ENCODE results near the gene ZC3H10.

- TF ChIP-seq POLR2A (IDR thresholded peaks at IDR 0.05): peak; percentile 85
- TF ChIP-seq, protein P1, sequence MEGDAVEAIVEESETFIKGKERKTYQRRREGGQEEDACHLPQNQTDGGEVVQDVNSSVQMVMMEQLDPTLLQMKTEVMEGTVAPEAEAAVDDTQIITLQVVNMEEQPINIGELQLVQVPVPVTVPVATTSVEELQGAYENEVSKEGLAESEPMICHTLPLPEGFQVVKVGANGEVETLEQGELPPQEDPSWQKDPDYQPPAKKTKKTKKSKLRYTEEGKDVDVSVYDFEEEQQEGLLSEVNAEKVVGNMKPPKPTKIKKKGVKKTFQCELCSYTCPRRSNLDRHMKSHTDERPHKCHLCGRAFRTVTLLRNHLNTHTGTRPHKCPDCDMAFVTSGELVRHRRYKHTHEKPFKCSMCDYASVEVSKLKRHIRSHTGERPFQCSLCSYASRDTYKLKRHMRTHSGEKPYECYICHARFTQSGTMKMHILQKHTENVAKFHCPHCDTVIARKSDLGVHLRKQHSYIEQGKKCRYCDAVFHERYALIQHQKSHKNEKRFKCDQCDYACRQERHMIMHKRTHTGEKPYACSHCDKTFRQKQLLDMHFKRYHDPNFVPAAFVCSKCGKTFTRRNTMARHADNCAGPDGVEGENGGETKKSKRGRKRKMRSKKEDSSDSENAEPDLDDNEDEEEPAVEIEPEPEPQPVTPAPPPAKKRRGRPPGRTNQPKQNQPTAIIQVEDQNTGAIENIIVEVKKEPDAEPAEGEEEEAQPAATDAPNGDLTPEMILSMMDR (IDR thresholded peaks at IDR 0.05): peak in 1 of 4 donors; percentile 44
Observed at GRCh38 chr12:56079723-56080555, 38.1 kb upstream of the ZC3H10 start, which contains the start of gene ERBB3.
